H1 (cell line): Measurements from ENCODE around the gene TAL2. TPM values are rescaled to one million over a fixed set of nuclear protein-coding genes. Genes with fewer than 3 reads are reported as not detected.

Source experiments
- ASH2L ChIP-seq: fragments of 200-600, 300-600 bp; sonication (generic); IDR thresholded peaks from one replicate; pipeline ENCODE4 v1.7.1; 2017; ENCODE audit warnings: low read length
- BRCA1 ChIP-seq: IDR thresholded peaks from 2 replicates; pipeline ENCODE4 v1.6.1; 2012; ENCODE audit warnings: low read depth, low read length, improper control_type of control experiment
- E2F6 ChIP-seq: IDR thresholded peaks from 2 replicates; pipeline ENCODE4 v1.6.1; 2012; ENCODE audit warnings: inconsistent platforms
- NANOG ChIP-seq: IDR thresholded peaks from 2 replicates; pipeline ENCODE4 v1.6.1; 2011; ENCODE audit warnings: low read length, low read depth, mild to moderate bottlenecking, inconsistent platforms; ENCODE audit not compliant: insufficient read depth, poor library complexity, severe bottlenecking
- POLR2A ChIP-seq, 2 experiments: IDR thresholded peaks; 1 replicate in 1 of 2; 2 replicates in 1 of 2; pipeline ENCODE4 v1.6.1; 2011; ENCODE audit warnings: low read depth in 2 of 2, low read length in 2 of 2, mild to moderate bottlenecking in 2 of 2; ENCODE audit errors: control extremely low read depth in 1 of 2
- POLR2AphosphoS5 ChIP-seq: IDR thresholded peaks from 2 replicates; pipeline ENCODE4 v1.6.1; 2011; ENCODE audit warnings: low read depth, low read length
- RBBP5 ChIP-seq: IDR thresholded peaks from 2 replicates; pipeline ENCODE4 v1.7.1; 2012; ENCODE audit warnings: low read depth, mild to moderate bottlenecking, inconsistent platforms, low read length, moderate library complexity, borderline replicate concordance
- SAP30 ChIP-seq: fragments of 300-600 bp; sonication (generic); IDR thresholded peaks from 2 replicates; pipeline ENCODE4 v1.7.1; 2012; ENCODE audit warnings: low read length, moderate library complexity, mild to moderate bottlenecking, inconsistent platforms; ENCODE audit not compliant: insufficient read depth, insufficient replicate concordance
- SUZ12 ChIP-seq: fragments of 200-600 bp; sonication (generic); IDR thresholded peaks from 2 replicates; pipeline ENCODE4 v1.6.1; 2012; ENCODE audit warnings: mild to moderate bottlenecking, inconsistent platforms, low read length, moderate library complexity, mixed read lengths
- polyA plus RNA-seq, 7 experiments: library from polyadenylated mRNA; depleted of rRNA in 3 of 7; stranded (reverse) in 5 of 7; unstranded in 2 of 7; fragments of >200 nt in 5 of 7; fragments of 200-250 nt in 2 of 7; gene quantifications; 1 replicate in 5 of 7; 2 replicates in 1 of 7; 4 replicates in 1 of 7; pipeline versions ENCODE4 v1.2.1 to v1.2.3, GENCODE V29; 2011 to 2013; ENCODE audit warnings: missing spikeins in 2 of 7, mixed read lengths in 2 of 7
- total RNA-seq: library from RNA; stranded (reverse); fragmentation: NEBNext Ultra II Directional; extraction: Animal tissue kit (Norgen Biotek cat#: 25700); gene quantifications from 2 replicates; pipeline ENCODE4 v1.2.1, GENCODE V29; 2021

The TAL2 gene
- total and polyA plus RNA-seq, 2 of the 8 experiments (the other 6 are each of a cell fraction or from before 2014, with no cell fraction given), result 0.65 to 0.82 TPM

- TF ChIP-seq SUZ12 (peak; percentile 86), SAP30 (no peak), POLR2A (IDR thresholded peaks at IDR 0.05; ENCODE audit: control extremely low read depth in 1 of 2, low read depth in 2 of 2, low read length in 2 of 2) (no peak), BRCA1 (no peak), RBBP5 (peak; percentile 76; the same call in 1 of the 2 replicates), E2F6 (peak; percentile 96), ASH2L (peak; percentile 32), POLR2AphosphoS5 (no peak), NANOG (no peak)
Measured at GRCh38 chr9:105656131-105656921, 5.9 kb upstream of the TAL2 start (continued).
